ENCODE measurements around the gene SLC15A1. TPM values are rescaled to one million over a fixed set of nuclear protein-coding genes. Genes with fewer than 3 reads are reported as not detected.
A peak's percentile ranks its signal among the peaks of the same experiment; 100 is the strongest.

SLC15A1 gene
- total RNA-seq, 2 experiments from 2014 or later: not detected

DNA sequence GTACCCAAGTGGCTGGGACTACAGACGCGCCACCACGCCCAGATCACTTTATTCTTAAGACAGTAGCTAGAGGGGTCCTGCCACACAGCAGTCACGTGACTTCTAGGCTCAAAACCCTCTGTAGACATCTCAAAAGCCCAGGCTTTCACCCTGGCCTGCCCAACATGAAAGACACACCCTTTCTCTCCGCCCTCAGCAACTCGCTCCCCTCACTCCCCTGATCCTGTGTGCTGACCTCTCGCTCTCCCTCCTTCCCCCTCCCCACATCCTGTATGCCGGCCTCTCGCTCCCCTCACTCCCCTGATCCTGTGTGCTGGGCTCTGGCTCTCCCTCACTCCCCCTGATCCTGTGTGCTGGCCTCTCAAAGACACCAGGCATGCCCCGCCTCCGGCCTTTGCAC lies 77.4 kb downstream of the SLC15A1 start:
- no peaks in the 10 kb centered on the region for H3K36me3 Mint-ChIP-seq (ENCODE audit: low read depth)
- no peak overlapping the region for H3K27ac Mint-ChIP-seq
- DNase-seq: no peak
- H3K27me3 Mint-ChIP-seq: peaks cover 3% of the 10 kb centered on the region
- no peaks in the 10 kb centered on the region for H3K9me3 Mint-ChIP-seq
- ChIA-PET CTCF (interaction anchor here (0.7 to 0.8 kb wide), 2 partner anchors 22 to 616 kb away, joined by 3 to 6 read pairs; no protein-coding TSS in a partner anchor), POLR2A (no interaction called here)
- no peak overlapping the region for H3K4me3 Mint-ChIP-seq
- peaks cover 3% of the 10 kb centered on the region for H3K4me1 Mint-ChIP-seq

DNA sequence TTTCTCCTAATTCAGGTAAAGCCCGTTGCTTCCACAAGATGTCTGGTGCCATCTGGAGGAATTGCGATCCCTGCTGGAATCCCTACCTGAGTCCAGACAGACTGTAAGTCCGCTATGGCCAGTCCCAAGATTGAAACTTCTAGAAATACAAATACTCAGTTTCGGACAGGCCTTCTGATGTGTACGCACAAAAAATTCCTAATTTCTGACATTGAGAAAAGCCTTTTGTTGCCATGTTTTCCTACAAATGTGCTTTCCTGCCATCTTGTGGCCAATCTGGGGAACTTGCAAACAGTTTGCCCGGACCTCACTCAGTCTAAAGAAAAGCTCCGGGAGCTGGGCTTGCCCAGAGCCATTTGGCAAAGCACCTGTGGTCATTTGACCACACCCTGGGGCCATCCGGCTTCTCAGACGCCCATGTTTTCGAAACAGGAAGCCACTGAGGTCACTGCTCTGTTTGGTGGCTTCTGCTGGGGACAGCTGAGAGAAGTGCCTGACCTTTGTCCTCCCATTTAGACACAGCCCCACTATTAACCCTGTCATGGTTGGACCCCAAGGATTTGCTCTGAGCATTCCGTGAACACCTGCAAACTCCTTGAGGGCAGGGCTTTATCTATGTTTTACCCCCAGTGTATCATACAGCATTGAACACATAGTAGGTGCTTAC lies 79.4 kb downstream of the SLC15A1 start:
- Mint-ChIP-seq H3K4me3 (no peak overlapping the region), H3K27me3 (peaks cover 5% of the 10 kb centered on the region), H3K4me1 (peaks cover 3% of the 10 kb centered on the region), H3K36me3 (ENCODE audit: low read depth) (no peaks in the 10 kb centered on the region), H3K9me3 (no peaks in the 10 kb centered on the region), H3K27ac (no peak overlapping the region)
- POLR2A ChIA-PET: no interaction called here
- DNase-seq: peak; percentile 55
- CTCF ChIA-PET: interaction anchor here (0.7 to 1.8 kb wide), 10 partner anchors 9 to 817 kb away, joined by 3 to 17 read pairs (median 4); no protein-coding TSS in a partner anchor

DNA sequence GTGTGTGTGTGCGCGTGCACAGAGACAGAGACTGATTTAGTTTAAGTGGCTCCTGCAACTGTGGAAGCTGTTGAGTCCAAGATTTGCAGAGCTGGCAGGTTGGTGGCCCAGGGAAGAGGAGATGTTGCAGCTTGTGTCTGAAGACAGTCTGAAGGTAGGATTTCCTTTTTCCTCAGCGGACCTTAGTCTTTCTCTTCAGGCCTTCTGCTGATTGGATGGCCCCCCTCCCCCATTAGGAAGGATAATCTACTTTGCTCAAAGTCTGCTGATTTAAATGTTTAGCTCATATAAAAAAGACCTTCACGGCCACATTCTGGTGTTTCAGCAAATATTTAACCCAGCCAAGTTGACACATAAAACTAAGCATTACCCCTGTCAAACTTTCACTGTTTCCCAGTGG lies 84.3 kb downstream of the SLC15A1 start:
- Mint-ChIP-seq H3K27me3 (peaks cover 21% of the 10 kb centered on the region), H3K36me3 (ENCODE audit: low read depth) (no peaks in the 10 kb centered on the region), H3K4me3 (no peak overlapping the region), H3K27ac (no peak overlapping the region), H3K9me3 (no peaks in the 10 kb centered on the region), H3K4me1 (peaks cover 9% of the 10 kb centered on the region)
- no peak for DNase-seq
- POLR2A ChIA-PET: no interaction called here
- CTCF ChIA-PET: interaction anchor here (0.8 to 2.2 kb wide), 2 partner anchors 15 to 223 kb away, joined by 4 to 11 read pairs; no protein-coding TSS in a partner anchor

DNA sequence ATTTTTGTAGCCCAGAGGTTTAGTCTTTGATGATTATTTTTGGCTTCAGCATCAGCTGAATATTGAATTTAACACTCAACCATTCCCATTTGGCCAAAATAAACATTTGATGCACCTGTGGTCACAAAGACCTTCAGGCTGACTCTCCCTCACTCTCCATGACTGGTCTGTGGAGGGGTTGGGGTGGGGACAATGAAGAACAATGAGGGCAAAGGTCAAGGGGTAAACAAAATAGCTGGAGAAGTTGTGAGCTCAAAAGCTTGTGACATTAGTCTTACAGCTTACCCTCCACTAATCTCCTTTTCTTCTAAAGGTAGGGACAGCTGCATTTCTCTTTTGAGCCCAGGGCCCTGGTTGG lies 86.9 kb downstream of the SLC15A1 start:
- no peak for DNase-seq
- CTCF ChIA-PET: interaction anchor here (1.5 to 2.1 kb wide), 3 partner anchors 12 to 219 kb away, joined by 3 to 8 read pairs (median 7); no protein-coding TSS in a partner anchor
- POLR2A ChIA-PET: no interaction called here
- H3K27ac Mint-ChIP-seq: no peak overlapping the region
- H3K9me3 Mint-ChIP-seq: no peaks in the 10 kb centered on the region
- no peak overlapping the region for H3K4me3 Mint-ChIP-seq
- peaks cover 22% of the 10 kb centered on the region for H3K27me3 Mint-ChIP-seq
- no peaks in the 10 kb centered on the region for H3K36me3 Mint-ChIP-seq (ENCODE audit: low read depth)
- peaks cover 9% of the 10 kb centered on the region for H3K4me1 Mint-ChIP-seq

DNA sequence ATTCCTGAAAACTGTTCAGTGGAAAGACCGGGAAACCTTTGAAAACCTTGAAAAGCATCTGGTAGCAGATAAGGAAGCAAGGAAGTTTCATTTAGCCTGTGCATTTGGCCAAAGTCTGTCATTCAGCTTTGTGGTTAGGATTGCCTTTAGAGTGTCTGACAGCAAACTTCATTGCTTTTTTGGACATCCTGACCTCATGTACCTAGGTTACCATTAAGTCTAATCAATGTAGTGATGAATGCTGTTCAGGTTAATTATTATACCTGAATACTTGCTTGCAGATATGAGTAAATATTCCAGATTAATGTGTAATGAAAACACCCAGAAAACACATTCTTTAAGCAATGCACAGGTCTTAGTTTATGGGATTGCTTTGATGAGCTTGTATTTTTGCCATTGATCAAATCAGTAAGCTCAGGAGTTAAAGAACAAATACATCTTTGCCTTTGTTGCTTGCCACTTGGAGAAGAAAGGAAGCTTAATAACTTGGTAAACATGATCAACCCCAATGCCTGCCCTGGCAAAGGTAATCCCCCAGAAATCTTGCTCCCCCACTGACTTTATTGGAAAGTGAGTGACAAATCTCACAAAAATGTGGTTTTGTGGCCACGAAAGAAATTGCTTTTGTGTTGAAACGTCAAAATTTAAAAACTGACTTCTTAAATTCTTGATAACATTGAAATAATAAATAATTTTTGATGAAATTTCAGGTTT lies 87.4 kb downstream of the SLC15A1 start:
- Mint-ChIP-seq H3K4me3 (no peak overlapping the region), H3K36me3 (ENCODE audit: low read depth) (no peaks in the 10 kb centered on the region), H3K9me3 (no peaks in the 10 kb centered on the region), H3K27ac (no peak overlapping the region), H3K27me3 (peaks cover 20% of the 10 kb centered on the region), H3K4me1 (peaks cover 9% of the 10 kb centered on the region)
- ChIA-PET CTCF (interaction anchor here (1.5 to 2.1 kb wide), 3 partner anchors 12 to 219 kb away, joined by 3 to 8 read pairs (median 7); no protein-coding TSS in a partner anchor), POLR2A (no interaction called here)
- no peak for DNase-seq

DNA sequence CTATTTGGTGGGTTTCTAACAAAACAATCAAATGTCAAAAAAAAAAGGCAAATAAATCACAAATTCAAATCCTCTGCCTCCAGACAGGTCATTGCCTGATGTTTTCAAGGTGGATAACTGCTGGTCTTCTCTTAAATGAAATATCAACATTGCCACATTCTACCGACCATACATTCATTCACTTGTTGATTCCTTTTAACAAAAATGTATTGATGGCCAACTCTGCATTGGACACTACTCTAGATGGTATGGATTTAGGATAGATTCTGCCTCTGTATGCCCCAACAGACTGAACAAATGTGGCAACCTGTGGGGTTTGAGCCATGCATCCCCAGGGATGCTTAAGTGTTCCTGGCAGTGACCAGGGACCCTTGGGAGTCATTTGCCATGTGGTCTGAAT lies 88.0 kb downstream of the SLC15A1 start:
- POLR2A ChIA-PET: no interaction called here
- peaks cover 20% of the 10 kb centered on the region for H3K27me3 Mint-ChIP-seq
- H3K4me1 Mint-ChIP-seq: peaks cover 9% of the 10 kb centered on the region
- no peak overlapping the region for H3K27ac Mint-ChIP-seq
- no peak overlapping the region for H3K4me3 Mint-ChIP-seq
- DNase-seq: no peak
- no peaks in the 10 kb centered on the region for H3K9me3 Mint-ChIP-seq
- H3K36me3 Mint-ChIP-seq (ENCODE audit: low read depth): no peaks in the 10 kb centered on the region
- CTCF ChIA-PET: interaction anchor here (1.9 to 2.1 kb wide), 2 partner anchors 11 to 218 kb away, joined by 7 to 8 read pairs; no protein-coding TSS in a partner anchor

DNA sequence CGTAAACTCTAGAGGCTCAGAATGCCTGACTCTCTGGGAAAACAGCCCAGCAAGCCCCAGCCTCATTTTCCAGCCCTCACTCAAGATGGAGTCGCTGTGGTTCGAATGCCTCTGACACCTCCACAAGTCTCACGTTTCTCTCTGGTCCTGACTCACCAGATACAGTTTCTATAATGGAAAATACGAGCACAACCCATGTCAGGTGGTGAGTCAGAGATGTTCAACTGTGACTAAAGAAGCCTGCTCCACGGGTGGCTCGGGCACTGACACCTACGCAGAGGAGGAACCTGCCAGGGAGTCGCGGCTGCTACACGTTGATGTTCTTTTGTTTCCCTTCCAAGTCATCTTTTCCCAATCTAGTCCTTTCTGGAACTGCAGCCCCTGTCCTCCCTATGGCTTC lies 88.4 kb downstream of the SLC15A1 start:
- Mint-ChIP-seq H3K9me3 (no peaks in the 10 kb centered on the region), H3K4me3 (no peak overlapping the region), H3K36me3 (ENCODE audit: low read depth) (no peaks in the 10 kb centered on the region), H3K27me3 (peaks cover 20% of the 10 kb centered on the region), H3K27ac (no peak overlapping the region), H3K4me1 (peaks cover 9% of the 10 kb centered on the region)
- ChIA-PET POLR2A (no interaction called here), CTCF (interaction anchor here (1.9 kb wide), 1 partner anchor 11 kb away, joined by 8 read pairs; no protein-coding TSS in a partner anchor)
- peak; percentile 45 for DNase-seq

DNA sequence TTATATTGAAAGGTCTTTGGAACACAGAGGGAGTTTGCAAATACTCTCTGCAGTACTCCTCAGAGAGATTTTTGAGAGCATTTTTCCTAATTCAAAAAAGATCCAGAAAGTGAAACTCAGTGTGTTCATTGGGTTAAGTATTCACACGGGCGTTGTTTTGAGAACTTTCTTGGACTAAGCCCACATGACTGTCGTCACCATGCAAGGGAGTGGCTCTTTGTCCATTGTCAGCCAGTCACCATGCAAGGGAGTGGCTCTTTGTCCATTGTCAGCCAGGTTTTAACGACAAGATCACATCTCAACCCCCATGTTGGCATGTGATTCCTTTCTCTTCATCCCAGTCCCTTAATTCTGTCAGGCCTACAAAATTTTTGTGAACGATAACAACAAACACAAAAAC lies 94.3 kb downstream of the SLC15A1 start:
- Mint-ChIP-seq H3K27me3 (peaks cover 3% of the 10 kb centered on the region), H3K4me1 (peaks cover 4% of the 10 kb centered on the region), H3K4me3 (no peak overlapping the region), H3K9me3 (no peaks in the 10 kb centered on the region), H3K27ac (no peak overlapping the region), H3K36me3 (ENCODE audit: low read depth) (no peaks in the 10 kb centered on the region)
- POLR2A ChIA-PET: no interaction called here
- DNase-seq: no peak
- CTCF ChIA-PET: no interaction called here

DNA sequence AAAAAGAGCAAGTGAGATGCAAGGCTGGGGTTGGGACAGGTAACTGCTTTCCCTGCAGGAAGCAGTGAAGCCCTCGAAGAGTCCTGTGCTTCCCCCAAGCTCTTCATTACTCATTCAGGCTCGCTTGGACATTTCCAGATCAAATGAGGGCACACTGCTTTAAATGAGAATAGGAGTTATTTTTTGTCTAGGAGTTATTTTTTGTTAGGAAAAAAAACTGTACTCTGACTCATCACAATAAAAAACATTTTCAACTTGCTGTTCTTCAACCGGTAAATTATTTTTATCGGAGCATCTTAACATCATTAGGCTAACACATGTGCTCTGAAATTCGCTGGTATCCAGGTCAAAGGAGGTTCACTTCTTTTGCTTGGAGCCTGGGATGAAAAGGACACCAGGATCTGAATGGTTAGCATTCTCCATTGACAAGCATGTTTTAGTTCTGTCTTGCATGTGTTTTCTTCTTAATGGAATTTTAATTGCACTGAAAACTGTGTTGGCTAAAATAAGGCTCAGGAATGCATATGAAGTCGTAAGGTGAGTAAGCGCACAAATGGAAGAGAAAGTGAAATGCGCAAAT lies 94.9 kb downstream of the SLC15A1 start:
- Mint-ChIP-seq H3K36me3 (ENCODE audit: low read depth) (no peaks in the 10 kb centered on the region), H3K4me3 (no peak overlapping the region), H3K4me1 (peaks cover 4% of the 10 kb centered on the region), H3K27me3 (peaks cover 3% of the 10 kb centered on the region), H3K9me3 (no peaks in the 10 kb centered on the region), H3K27ac (no peak overlapping the region)
- DNase-seq: no peak
- ChIA-PET POLR2A (no interaction called here), CTCF (interaction anchor here (0.9 kb wide), 1 partner anchor 212 kb away, joined by 3 read pairs; no protein-coding TSS in a partner anchor)

DNA sequence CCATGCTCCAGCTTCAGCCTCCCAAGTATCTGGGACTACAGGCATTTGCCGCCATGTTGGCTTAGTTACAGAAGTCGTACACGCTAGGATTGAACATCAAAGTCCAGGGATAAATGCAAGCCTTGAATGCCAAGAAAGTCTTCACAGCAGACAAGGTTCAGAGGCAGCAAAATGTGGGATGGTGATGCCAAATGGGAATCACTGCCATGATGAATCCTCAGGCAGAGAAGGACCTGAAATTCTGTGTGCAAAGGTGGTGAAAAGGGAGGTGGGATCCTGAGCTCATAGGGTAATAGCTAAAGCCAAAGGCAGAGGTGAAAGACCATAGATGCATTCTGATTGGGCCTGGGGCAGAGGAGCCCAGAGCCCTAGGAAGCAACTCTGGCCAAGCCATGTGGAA lies 96.2 kb downstream of the SLC15A1 start:
- Mint-ChIP-seq H3K27me3 (peaks cover 2% of the 10 kb centered on the region), H3K27ac (no peak overlapping the region), H3K4me1 (peaks cover 4% of the 10 kb centered on the region), H3K4me3 (no peak overlapping the region), H3K36me3 (ENCODE audit: low read depth) (no peaks in the 10 kb centered on the region), H3K9me3 (no peaks in the 10 kb centered on the region)
- CTCF ChIA-PET: interaction anchor here (1.2 kb wide), 1 partner anchor 210 kb away, joined by 6 read pairs; no protein-coding TSS in a partner anchor
- POLR2A ChIA-PET: no interaction called here
- no peak for DNase-seq

DNA sequence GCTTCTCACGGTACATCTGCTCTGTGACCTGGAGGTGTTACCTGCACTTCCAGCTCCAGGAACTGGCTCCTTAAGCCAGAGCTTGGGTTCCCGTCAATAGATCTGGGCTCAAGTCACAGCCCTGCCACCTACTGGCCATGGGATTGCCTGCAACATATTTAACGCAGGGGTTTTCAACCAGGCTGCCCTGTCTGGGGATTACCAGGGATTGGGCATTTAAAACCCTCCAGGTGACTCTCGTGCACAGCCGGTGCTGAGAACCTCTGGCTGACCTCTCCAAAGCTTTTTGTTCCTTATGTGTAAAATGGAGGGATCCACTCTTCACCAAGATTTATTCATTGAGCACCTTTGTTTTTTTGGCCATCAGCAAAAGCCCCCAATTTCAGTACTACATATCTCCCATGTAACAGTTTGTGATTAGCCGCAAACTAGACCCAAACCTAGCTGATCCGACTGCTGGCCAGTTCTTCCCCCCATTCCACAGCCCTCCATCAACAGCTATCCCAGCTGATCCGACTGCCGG lies 98.9 kb downstream of the SLC15A1 start:
- ChIA-PET CTCF (interaction anchor here (0.5 to 5.5 kb wide), 55 partner anchors 11 to 794 kb away, joined by 3 to 125 read pairs (median 3); no protein-coding TSS in a partner anchor), POLR2A (interaction anchor here (0.9 to 1.9 kb wide), 6 partner anchors 17 to 208 kb away, joined by 3 to 8 read pairs (median 4); no protein-coding TSS in a partner anchor)
- no peak overlapping the region for H3K4me3 Mint-ChIP-seq
- peak; percentile 75 for DNase-seq
- H3K27me3 Mint-ChIP-seq: peaks cover 2% of the 10 kb centered on the region
- no peaks in the 10 kb centered on the region for H3K36me3 Mint-ChIP-seq (ENCODE audit: low read depth)
- no peak overlapping the region for H3K27ac Mint-ChIP-seq
- H3K4me1 Mint-ChIP-seq: peaks cover 4% of the 10 kb centered on the region
- H3K9me3 Mint-ChIP-seq: no peaks in the 10 kb centered on the region

DNA sequence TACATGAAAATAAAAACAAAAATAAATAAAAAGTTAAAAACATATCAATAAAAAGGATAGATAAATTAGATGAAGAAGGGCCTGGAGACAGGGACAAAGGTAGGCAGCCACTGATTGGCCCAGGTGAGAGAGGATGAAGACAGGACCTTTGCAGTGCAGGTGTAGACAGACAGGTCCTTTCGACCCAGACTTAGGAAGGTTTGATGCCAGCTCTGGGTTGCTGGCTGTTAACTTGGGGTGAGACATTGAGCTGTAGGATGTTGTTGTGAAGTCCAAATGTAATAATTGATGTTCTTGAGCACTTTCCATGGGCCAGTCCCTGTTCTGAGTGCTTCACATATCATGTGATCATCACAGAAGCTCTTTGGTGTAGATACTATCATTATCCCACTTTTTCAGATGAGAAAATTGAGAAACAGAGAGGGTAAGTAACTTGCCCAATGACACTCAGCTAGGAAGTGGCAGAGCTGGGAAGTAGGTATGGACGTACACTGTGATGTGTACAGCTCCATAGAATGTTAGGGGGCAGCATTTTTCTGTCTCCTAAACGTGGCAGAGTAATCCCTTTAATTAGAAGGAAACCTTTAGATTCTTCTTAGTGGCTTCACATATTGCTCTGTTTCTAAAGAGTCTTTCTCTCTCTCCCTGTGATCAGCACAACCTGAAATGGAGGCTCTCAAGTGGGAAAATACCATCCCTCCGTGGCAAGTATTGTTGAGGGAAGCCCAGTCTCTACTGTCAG lies 99.6 kb downstream of the SLC15A1 start:
- Mint-ChIP-seq H3K36me3 (ENCODE audit: low read depth) (no peaks in the 10 kb centered on the region), H3K27me3 (peaks cover 2% of the 10 kb centered on the region), H3K9me3 (no peaks in the 10 kb centered on the region), H3K27ac (no peak overlapping the region), H3K4me3 (no peak overlapping the region), H3K4me1 (peaks cover 3% of the 10 kb centered on the region)
- ChIA-PET POLR2A (interaction anchor here (0.9 to 1.9 kb wide), 6 partner anchors 17 to 208 kb away, joined by 3 to 8 read pairs (median 4); no protein-coding TSS in a partner anchor), CTCF (interaction anchor here (0.5 to 5.5 kb wide), 54 partner anchors 12 to 794 kb away, joined by 3 to 125 read pairs (median 3); no protein-coding TSS in a partner anchor)
- no peak for DNase-seq

Measured in activated CD4-positive, alpha-beta memory T cell treated with anti-CD3 and anti-CD28 coated beads, Interleukin-2, amount 10 ng/mL, durations not matched to agents 7 days and 5 days (primary cell).